Iris pigment epithelial cell (primary cell): ENCODE data around the gene PGAP6.
"Not testable (repeated sequence)": the region's sequence is repeated elsewhere in the genome, so short reads cannot be mapped to it uniquely, and the experiment has no call there.

Source experiments
- DNase-seq: peaks from one replicate; pipeline ENCODE4 v3.0.0-alpha.2; 2011; ENCODE audit warnings: low read depth

The PGAP6 gene

DNA sequence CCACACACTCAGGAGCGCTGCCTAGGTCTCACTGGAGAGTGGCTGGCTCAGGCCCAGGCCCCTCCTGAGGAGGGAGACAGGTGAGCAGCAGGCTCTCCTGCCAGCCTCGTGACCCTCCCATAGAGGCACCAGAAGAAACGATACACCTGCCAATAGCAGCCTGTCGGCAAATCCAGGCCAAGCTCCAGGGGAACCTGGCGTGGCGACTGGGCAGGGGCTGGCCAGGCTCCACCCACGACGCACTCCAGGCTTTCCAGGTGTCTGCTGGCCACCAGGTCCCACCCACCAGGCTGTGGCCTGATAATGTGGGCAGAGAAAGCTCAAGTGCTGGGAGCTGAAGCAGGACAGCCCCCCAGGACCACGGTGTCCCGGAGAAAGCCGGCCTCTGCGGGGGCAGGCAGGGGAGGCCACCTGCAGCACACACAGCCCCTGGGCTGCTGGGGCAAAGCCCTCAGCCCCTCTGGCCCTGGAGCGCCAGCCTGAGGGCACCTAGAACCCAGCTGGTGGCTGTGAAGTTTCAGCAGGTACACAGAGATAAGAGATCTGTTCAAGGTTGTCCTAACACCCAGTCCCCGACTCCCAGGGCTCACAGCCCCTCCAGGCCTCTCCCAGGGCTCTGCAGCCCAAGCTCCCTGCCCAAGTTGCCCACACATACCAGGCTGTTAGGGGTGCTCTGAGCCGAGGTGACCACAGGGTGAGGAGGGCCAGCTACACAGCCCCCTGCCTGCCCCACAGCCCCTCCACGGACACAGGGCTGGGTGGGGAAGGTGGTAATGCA lies 2.4 kb downstream of the PGAP6 start:
- no peak for DNase-seq

DNA sequence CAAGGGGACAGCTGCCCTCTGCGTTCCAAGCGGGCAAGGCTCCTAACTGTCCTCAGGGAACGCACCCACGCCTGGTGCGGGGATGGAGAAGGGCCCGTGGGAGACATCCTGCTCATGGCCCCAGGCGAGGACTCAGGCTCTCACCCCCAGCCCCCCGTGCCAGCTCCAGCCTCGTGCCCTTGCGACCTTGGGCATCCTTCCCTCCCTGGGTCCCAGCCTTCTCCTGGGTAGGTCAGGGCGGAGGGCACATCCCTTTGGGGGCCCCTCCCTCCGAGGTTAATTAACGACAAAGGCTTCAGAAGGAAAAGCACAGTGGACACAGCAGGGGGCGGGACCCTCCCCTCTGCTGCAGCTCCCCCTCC lies 3.0 kb downstream of the PGAP6 start:
- no peak for DNase-seq

DNA sequence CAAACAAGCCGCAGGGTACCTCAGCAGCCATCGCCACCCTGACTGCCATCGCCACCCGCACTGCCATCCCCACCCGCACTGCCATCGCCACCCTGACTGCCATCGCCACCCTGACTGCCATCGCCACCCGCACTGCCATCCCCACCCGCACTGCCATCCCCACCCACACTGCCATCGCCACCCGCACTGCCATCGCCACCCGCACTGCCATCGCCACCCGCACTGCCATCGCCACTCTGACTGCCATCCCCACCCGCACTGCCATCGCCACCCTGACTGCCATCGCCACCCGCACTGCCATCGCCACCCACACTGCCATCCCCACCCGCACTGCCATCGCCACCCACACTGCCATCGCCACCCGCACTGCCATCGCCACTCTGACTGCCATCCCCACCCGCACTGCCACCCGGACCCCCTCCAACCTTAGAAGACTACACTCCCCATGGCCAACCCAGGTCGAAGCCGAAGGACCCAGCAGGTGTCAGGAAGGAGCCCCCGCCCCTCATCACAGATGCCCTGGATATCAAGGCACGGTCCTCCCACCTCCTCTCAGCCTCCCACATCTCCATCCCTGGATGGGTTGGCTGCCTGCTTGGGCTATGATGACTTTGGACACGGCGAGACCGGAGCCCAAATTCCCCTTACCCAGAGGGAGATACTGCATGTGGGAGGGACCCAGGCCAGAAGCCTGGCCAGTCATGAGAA lies 3.5 kb downstream of the PGAP6 start:
- not testable (repeated sequence) for DNase-seq

DNA sequence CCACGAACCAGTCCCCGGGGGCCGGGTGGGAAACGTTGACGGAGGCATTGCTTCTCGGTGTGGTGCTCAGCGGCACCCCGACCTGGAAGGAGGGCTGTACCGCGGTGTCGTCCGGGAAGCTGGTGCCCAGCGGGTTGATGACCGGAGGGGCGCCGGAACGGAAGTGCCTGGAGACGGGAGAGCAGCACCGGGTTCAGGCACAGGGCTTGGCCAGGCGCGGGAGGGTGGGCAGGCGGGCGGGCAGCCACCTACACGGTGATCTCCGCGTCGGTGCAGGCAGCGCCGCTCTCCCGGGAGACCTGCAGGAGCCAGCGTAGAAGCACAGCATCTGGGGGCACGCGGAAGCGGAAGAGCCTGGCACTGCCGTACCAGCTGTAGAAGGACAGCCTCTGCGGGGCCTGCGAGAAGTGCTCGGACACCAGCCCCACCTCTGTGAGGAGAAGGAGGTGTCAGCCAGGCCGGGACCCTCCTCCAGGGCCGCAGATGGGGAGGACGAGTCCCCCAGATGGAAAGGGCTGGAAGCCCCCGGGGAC lies 4.3 kb downstream of the PGAP6 start:
- no peak for DNase-seq

DNA sequence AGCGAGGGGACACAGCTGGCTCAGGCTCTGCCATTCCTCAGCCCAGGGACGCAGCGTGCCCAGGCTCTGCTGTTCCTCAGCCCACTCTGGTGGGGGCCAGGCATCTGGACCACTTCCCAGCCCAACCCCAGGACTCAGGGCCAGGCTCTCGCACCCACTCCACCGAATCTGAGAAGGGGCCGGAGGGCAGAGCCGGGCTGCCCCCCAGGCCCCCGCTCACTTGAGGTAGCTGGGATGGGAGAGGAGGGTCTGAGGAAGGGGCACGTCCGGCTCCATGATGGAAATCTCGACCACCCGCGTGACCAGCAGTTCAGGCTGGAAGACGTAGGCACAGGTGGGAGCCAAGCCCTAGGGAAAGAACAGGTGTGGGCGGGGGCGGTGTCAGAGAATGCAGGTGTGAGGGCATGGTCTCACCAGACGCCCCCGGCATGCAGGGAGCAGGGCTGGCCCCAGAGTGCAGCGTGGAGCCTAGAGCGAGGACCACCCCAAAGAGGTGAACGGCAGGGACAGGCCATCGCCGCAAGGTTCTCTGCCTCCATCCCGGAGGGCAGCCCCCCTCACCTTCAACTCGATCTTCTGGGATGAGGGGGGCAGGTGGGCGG lies 4.9 kb downstream of the PGAP6 start:
- no peak for DNase-seq

- no peak for DNase-seq
These were observed 5.6 kb downstream of the PGAP6 start for GRCh38 chr16:375927-376816.

- DNase-seq: no peak
These were observed 6.6 kb downstream of the PGAP6 start for GRCh38 chr16:375212-375611.

GRCh38 chr16:374616-374926 lies 7.2 kb downstream of the PGAP6 start:
- DNase-seq: no peak

- DNase-seq: no peak
These were observed 7.7 kb downstream of the PGAP6 start for GRCh38 chr16:373848-374615.

GRCh38 chr16:373020-373598 lies 8.7 kb downstream of the PGAP6 start:
- no peak for DNase-seq

DNA sequence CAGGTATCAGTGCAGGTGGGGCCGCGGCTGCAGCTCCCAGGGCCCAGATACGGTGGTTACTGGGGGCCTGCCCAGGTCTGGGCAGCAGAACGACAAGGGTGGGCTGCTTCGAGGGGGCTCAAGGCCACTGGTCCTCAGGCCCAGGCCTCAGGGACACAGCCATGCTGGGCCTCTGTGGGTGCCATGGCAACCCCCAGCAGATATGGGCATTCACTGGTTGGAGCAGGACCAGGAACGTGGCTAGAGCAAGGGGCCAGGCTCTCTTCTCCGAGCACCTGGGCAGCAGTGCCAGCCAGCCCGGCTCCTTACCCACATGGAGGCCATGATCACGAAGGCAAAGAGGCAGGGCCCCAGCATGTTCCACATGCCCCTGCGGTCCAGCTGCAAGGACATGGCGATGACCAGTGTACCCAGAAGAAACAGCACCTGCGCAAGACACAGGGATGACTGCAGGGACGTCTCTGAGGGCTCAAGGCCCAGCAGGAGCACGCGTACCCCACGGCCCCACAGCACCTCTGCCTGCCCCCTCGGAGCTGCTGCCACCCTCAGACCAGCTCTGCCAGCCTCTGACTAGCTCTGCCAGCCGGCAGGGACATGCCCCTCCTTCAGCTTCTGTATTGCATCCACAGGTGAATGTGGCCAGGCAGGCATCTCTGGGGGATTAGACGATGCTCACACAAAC lies 9.3 kb downstream of the PGAP6 start:
- no peak for DNase-seq

DNA sequence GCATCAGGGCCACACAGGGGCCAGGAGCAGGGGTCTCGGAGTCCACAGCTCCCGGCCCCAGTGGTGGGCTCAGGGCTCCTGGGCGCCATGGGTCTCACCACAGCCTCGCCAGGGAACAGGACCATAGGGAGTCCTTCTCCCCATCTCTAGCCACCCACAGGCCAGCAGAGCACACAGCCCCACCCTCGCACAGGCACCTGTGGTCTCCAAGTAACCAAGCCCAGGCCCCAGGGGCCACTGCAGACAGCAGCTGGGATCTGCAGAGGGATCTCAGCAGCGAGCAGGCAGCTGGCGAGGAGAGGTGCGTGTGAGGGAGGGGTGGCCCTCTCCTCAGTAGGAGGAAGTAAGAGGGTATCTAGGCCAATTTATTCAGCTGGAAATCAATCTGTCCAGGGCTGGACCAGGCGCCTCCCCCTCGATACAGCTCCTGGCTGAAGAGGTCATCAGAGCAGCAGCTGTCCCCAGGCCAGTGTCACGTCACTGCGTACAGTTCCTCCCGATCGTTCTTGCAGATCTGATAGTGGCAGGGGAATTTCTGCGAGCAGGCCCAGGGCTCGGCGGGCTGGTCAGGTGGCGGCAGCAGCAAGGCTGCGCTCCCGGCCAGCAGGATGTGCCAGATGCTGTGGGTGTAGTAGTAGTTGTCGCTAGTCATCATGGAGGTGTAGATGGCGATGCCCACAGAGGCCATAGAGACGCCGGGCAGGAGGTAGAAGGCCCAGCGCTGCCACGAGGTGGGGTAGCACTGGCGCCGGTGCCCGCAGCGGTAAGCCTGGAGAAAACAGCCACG lies 10.1 kb downstream of the PGAP6 start:
- DNase-seq: no peak

DNA sequence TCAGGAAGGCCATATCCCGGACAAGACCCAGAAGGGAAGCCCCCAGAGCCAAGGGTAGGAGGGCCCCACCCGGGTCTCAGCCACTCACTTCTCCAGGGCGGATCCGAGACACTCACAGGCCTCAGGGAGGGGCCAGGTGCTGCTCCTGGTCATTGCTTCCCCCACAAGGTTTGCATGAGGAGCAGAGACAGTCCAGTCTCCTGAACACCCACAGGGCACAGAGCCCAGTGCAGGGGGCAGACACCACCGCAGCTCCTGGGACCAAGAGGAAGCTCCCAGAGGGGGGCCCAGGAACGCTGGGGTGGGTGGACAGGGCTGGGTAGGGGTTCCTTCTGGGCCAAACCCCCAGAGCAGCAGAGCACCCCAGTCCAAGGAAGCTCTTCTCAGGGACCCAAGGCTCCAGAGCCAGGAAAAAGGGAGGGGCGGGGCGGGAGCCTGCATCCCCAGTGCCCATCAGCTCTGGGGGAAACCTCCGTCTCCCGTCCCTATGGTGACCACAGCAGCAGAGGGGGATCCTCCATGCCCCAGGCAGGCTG lies 10.7 kb downstream of the PGAP6 start:
- DNase-seq: no peak

GRCh38 chr16:370443-370842 lies 11.3 kb downstream of the PGAP6 start, which contains the start of gene MRPL28:
Gene MRPL28, minus strand, starts transcription at chr16:370538. Its CDS starts 320 bp downstream, at chr16:370218.
- peak; percentile 97 for DNase-seq

DNA sequence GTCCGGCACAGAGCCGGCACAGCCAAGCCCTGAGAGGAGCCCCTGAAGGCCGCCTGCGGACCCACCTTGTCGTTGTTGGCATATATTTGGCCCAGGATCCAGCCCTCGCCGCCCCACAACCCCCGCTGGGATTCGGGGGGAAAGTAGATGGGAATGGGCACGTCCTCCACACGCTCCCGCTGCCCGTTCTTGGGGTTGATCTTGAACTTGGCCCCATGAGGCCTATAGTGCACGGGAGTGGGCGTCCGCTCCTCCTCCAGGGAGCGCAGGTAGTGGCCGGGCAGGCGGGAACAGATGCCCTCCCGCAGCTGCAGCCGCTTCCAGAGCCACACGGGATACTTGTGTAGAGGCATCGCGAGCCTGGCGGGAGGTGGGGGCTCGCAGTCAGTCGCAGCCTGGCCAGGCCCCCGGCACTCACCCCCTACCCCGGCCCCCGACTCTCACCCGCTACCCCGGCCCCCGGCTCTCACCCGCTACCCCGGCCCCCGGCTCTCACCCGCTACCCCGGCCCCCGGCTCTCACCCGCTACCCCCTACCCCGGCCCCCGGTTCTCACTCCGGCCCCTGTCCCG lies 11.8 kb downstream of the PGAP6 start:
- peak; percentile 41 for DNase-seq

DNA sequence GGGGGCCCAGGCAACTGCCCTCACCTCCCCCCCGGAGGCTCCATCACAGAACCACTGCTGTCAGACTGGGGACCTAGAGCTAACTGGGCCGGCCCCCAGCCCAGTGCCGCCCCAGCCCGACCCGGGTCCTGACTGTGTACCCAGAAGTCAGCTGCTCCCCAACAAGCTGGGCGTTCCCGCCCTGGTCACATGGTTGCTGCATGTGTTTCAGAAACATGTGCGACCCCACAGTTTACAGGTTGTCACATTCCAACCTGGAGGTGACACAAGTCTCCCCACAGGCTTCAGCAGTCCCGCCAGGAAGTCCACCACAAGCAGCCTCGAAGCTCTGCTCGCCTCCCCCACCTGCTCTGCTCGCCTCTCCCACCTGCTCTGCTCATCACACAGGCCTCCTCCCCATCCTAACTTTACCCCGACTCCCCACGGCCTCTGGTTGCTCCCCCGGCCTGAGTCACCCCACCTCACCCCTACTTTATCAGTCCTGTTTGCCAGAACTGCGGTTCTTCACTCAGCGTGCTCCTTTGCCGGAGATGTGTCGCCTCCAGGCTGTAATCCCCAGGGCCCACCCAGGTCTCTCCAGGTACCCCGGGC lies 12.4 kb downstream of the PGAP6 start:
- DNase-seq: no peak

- no peak for DNase-seq
These were observed 13.2 kb downstream of the PGAP6 start for GRCh38 chr16:368388-369158.
